Measurements from ENCODE around the gene CLEC2L.

The CLEC2L gene

GRCh38 chr7:139482662-139483466 is 40.6 kb upstream of the CLEC2L start:
- H3K56ac ChIP-seq (ENCODE audit: low read length) = peak overlapping the region; percentile 81
- peak overlapping the region; percentile 43 for H3K4me3 ChIP-seq (ENCODE audit: low read length)
- no peak overlapping the region for H2BK5ac ChIP-seq (ENCODE audit: low read length)
- peak overlapping the region; percentile 66 for H3K23ac ChIP-seq (ENCODE audit: low read length)
- no CpG with 5 or more reads among the region's 90 CpGs for WGBS (ENCODE audit: extremely low coverage, insufficient coverage, low lambda C conversion rate)
- H4K5ac ChIP-seq (ENCODE audit: low read length) = no peak overlapping the region
- no peaks in the 10 kb centered on the region for H3K27me3 ChIP-seq (ENCODE audit: insufficient read depth, low read length, poor library complexity)
- no peaks in the 10 kb centered on the region for H3K79me1 ChIP-seq (ENCODE audit: low read length)
- H2BK15ac ChIP-seq (replicated peaks; ENCODE audit: low read depth) = no peak overlapping the region
- H3K36me3 ChIP-seq (ENCODE audit: control insufficient read depth, insufficient read depth, low read length) = no peaks in the 10 kb centered on the region
- peak overlapping the region; percentile 74 for H3K9ac ChIP-seq (ENCODE audit: low read length)
- no peaks in the 10 kb centered on the region for H3K4me1 ChIP-seq (ENCODE audit: control insufficient read depth, low read depth, low read length)
- peak overlapping the region; percentile 56 for H3K4ac ChIP-seq (ENCODE audit: low read depth, low read length)
- H4K8ac ChIP-seq (ENCODE audit: low read depth, low read length) = no peak overlapping the region
- no peak overlapping the region for H2AK5ac ChIP-seq (ENCODE audit: low read length)
- no peak overlapping the region for H3K27ac ChIP-seq (ENCODE audit: low read depth, low read length)
- no peak overlapping the region for H2BK120ac ChIP-seq (ENCODE audit: low read depth, low read length)
- DNase-seq = peak; percentile 72
- peak overlapping the region; percentile 52 for H3K18ac ChIP-seq (ENCODE audit: low read length)
- H3K4me2 ChIP-seq (ENCODE audit: low read length) = peak overlapping the region; percentile 63
- H3K79me2 ChIP-seq (ENCODE audit: control insufficient read depth, insufficient read depth, low read length) = no peaks in the 10 kb centered on the region

GRCh38 chr7:139487366-139488080 is 36.0 kb upstream of the CLEC2L start:
- Histone ChIP-seq H3K23ac (ENCODE audit: low read length) (no peak overlapping the region), H3K56ac (ENCODE audit: low read length) (no peak overlapping the region), H3K27me3 (ENCODE audit: insufficient read depth, low read length, poor library complexity) (no peaks in the 10 kb centered on the region), H2BK120ac (ENCODE audit: low read depth, low read length) (no peak overlapping the region), H3K9ac (ENCODE audit: low read length) (no peak overlapping the region), H4K8ac (ENCODE audit: low read depth, low read length) (no peak overlapping the region), H3K4ac (ENCODE audit: low read depth, low read length) (no peak overlapping the region), H3K4me1 (ENCODE audit: control insufficient read depth, low read depth, low read length) (no peaks in the 10 kb centered on the region), H4K5ac (ENCODE audit: low read length) (no peak overlapping the region), H3K18ac (ENCODE audit: low read length) (no peak overlapping the region), H3K4me3 (ENCODE audit: low read length) (no peak overlapping the region), H2BK5ac (ENCODE audit: low read length) (no peak overlapping the region), H3K36me3 (ENCODE audit: control insufficient read depth, insufficient read depth, low read length) (no peaks in the 10 kb centered on the region), H2BK15ac (replicated peaks; ENCODE audit: low read depth) (no peak overlapping the region), H3K79me2 (ENCODE audit: control insufficient read depth, insufficient read depth, low read length) (no peaks in the 10 kb centered on the region), H3K27ac (ENCODE audit: low read depth, low read length) (no peak overlapping the region), H3K79me1 (ENCODE audit: low read length) (no peaks in the 10 kb centered on the region), H2AK5ac (ENCODE audit: low read length) (no peak overlapping the region), H3K4me2 (ENCODE audit: low read length) (no peak overlapping the region)
- WGBS (ENCODE audit: extremely low coverage, insufficient coverage, low lambda C conversion rate) = no CpG with 5 or more reads among the region's 5 CpGs
- no peak for DNase-seq

GRCh38 chr7:139488810-139489209 is 34.7 kb upstream of the CLEC2L start:
- peak; percentile 64 for DNase-seq
- Histone ChIP-seq H3K4ac (ENCODE audit: low read depth, low read length) (no peak overlapping the region), H2BK120ac (ENCODE audit: low read depth, low read length) (no peak overlapping the region), H3K23ac (ENCODE audit: low read length) (no peak overlapping the region), H2BK15ac (replicated peaks; ENCODE audit: low read depth) (no peak overlapping the region), H3K9ac (ENCODE audit: low read length) (no peak overlapping the region), H3K27me3 (ENCODE audit: insufficient read depth, low read length, poor library complexity) (no peaks in the 10 kb centered on the region), H3K4me3 (ENCODE audit: low read length) (no peak overlapping the region), H2BK5ac (ENCODE audit: low read length) (no peak overlapping the region), H3K18ac (ENCODE audit: low read length) (no peak overlapping the region), H3K79me1 (ENCODE audit: low read length) (no peaks in the 10 kb centered on the region), H3K56ac (ENCODE audit: low read length) (no peak overlapping the region), H2AK5ac (ENCODE audit: low read length) (no peak overlapping the region), H3K79me2 (ENCODE audit: control insufficient read depth, insufficient read depth, low read length) (no peaks in the 10 kb centered on the region), H3K4me1 (ENCODE audit: control insufficient read depth, low read depth, low read length) (no peaks in the 10 kb centered on the region), H3K4me2 (ENCODE audit: low read length) (no peak overlapping the region), H4K8ac (ENCODE audit: low read depth, low read length) (no peak overlapping the region), H3K36me3 (ENCODE audit: control insufficient read depth, insufficient read depth, low read length) (no peaks in the 10 kb centered on the region), H3K27ac (ENCODE audit: low read depth, low read length) (no peak overlapping the region), H4K5ac (ENCODE audit: low read length) (no peak overlapping the region)
- no CpG with 5 or more reads among the region's 4 CpGs for WGBS (ENCODE audit: extremely low coverage, insufficient coverage, low lambda C conversion rate)

GRCh38 chr7:139490130-139490529 is 33.4 kb upstream of the CLEC2L start:
- Histone ChIP-seq H2AK5ac (ENCODE audit: low read length) (no peak overlapping the region), H3K4me2 (ENCODE audit: low read length) (no peak overlapping the region), H3K27me3 (ENCODE audit: insufficient read depth, low read length, poor library complexity) (no peaks in the 10 kb centered on the region), H3K18ac (ENCODE audit: low read length) (no peak overlapping the region), H3K36me3 (ENCODE audit: control insufficient read depth, insufficient read depth, low read length) (no peaks in the 10 kb centered on the region), H2BK5ac (ENCODE audit: low read length) (no peak overlapping the region), H2BK15ac (replicated peaks; ENCODE audit: low read depth) (no peak overlapping the region), H3K9ac (ENCODE audit: low read length) (no peak overlapping the region), H3K4ac (ENCODE audit: low read depth, low read length) (no peak overlapping the region), H3K56ac (ENCODE audit: low read length) (no peak overlapping the region), H3K27ac (ENCODE audit: low read depth, low read length) (no peak overlapping the region), H4K8ac (ENCODE audit: low read depth, low read length) (no peak overlapping the region), H3K4me1 (ENCODE audit: control insufficient read depth, low read depth, low read length) (no peaks in the 10 kb centered on the region), H2BK120ac (ENCODE audit: low read depth, low read length) (no peak overlapping the region), H3K23ac (ENCODE audit: low read length) (no peak overlapping the region), H4K5ac (ENCODE audit: low read length) (no peak overlapping the region), H3K79me2 (ENCODE audit: control insufficient read depth, insufficient read depth, low read length) (no peaks in the 10 kb centered on the region), H3K79me1 (ENCODE audit: low read length) (no peaks in the 10 kb centered on the region), H3K4me3 (ENCODE audit: low read length) (no peak overlapping the region)
- no CpG with 5 or more reads among the region's 5 CpGs for WGBS (ENCODE audit: extremely low coverage, insufficient coverage, low lambda C conversion rate)
- no peak for DNase-seq

- Histone ChIP-seq H3K18ac (ENCODE audit: low read length) (no peak overlapping the region), H3K27ac (ENCODE audit: low read depth, low read length) (no peak overlapping the region)
Measured at GRCh38 chr7:139492293-139492692, 31.2 kb upstream of the CLEC2L start.

More at GRCh38 chr7:139492293-139492692, 31.2 kb upstream of the CLEC2L start:
- Histone ChIP-seq H3K56ac (ENCODE audit: low read length) (no peak overlapping the region), H3K4ac (ENCODE audit: low read depth, low read length) (no peak overlapping the region), H4K5ac (ENCODE audit: low read length) (no peak overlapping the region), H4K8ac (ENCODE audit: low read depth, low read length) (no peak overlapping the region), H3K36me3 (ENCODE audit: control insufficient read depth, insufficient read depth, low read length) (no peaks in the 10 kb centered on the region), H3K79me2 (ENCODE audit: control insufficient read depth, insufficient read depth, low read length) (no peaks in the 10 kb centered on the region), H2BK15ac (replicated peaks; ENCODE audit: low read depth) (no peak overlapping the region), H3K4me1 (ENCODE audit: control insufficient read depth, low read depth, low read length) (no peaks in the 10 kb centered on the region), H3K79me1 (ENCODE audit: low read length) (no peaks in the 10 kb centered on the region), H3K23ac (ENCODE audit: low read length) (no peak overlapping the region), H2BK5ac (ENCODE audit: low read length) (no peak overlapping the region), H3K27me3 (ENCODE audit: insufficient read depth, low read length, poor library complexity) (no peaks in the 10 kb centered on the region), H3K9ac (ENCODE audit: low read length) (no peak overlapping the region), H2AK5ac (ENCODE audit: low read length) (no peak overlapping the region), H3K4me3 (ENCODE audit: low read length) (no peak overlapping the region), H3K4me2 (ENCODE audit: low read length) (no peak overlapping the region), H2BK120ac (ENCODE audit: low read depth, low read length) (no peak overlapping the region)
- DNase-seq = no peak
- WGBS (ENCODE audit: extremely low coverage, insufficient coverage, low lambda C conversion rate) = no CpG with 5 or more reads among the region's 1 CpG
